SU-DHL-6 (cell line): ENCODE results near the gene CAPN13.

Source experiments
- H2AFZ ChIP-seq: fragments of 200-600 bp; sonication (generic); 2 replicates; pipeline ENCODE4 v1.6.1; 2014; ENCODE audit warnings: low read depth, mild to moderate bottlenecking, moderate library complexity, mixed read lengths, antibody characterized with exemption, low read length; ENCODE audit not compliant: severe bottlenecking
- H3F3A ChIP-seq: fragments of 200-600 bp; shearing (Covaris generic); 2 replicates; pipeline ENCODE4 v1.6.0; 2016; ENCODE audit warnings: antibody characterized with exemption, mild to moderate bottlenecking; ENCODE audit not compliant: insufficient read depth
- H3K27ac ChIP-seq: fragments of 200-600 bp; sonication (generic); 2 replicates; pipeline ENCODE4 v1.5.1; 2016; ENCODE audit warnings: low read depth, mild to moderate bottlenecking, low read length, moderate library complexity, mixed read lengths
- H3K27me3 ChIP-seq: fragments of 200-600 bp; sonication (generic), shearing (Covaris generic); 2 replicates; pipeline ENCODE4 v1.6.0; 2014; ENCODE audit warnings: mild to moderate bottlenecking, low read length
- H3K36me3 ChIP-seq: fragments of 200-600 bp; sonication (generic); 2 replicates; pipeline ENCODE4 v1.6.1; 2014; ENCODE audit warnings: mild to moderate bottlenecking, low read length, mixed read lengths
- H3K4me2 ChIP-seq: fragments of 300-600, 200-600 bp; shearing (Covaris generic), sonication (generic); 2 replicates; pipeline ENCODE4 v1.6.0; 2014; ENCODE audit warnings: low read length, low read depth, mild to moderate bottlenecking; ENCODE audit not compliant: poor library complexity, severe bottlenecking
- H3K4me3 ChIP-seq: fragments of 200-600 bp; sonication (generic); 2 replicates; pipeline ENCODE4 v1.5.1; 2014; ENCODE audit warnings: antibody characterized with exemption, low read length, mild to moderate bottlenecking, mixed read lengths; ENCODE audit not compliant: insufficient read depth, poor library complexity, severe bottlenecking
- H3K79me2 ChIP-seq: fragments of 200-600 bp; sonication (generic); 2 replicates; pipeline ENCODE4 v1.6.1; 2014; ENCODE audit warnings: mild to moderate bottlenecking, low read length, moderate library complexity; ENCODE audit not compliant: insufficient read depth
- H3K9ac ChIP-seq: fragments of 200-600 bp; sonication (generic); 2 replicates; pipeline ENCODE4 v1.7.0; 2014; ENCODE audit warnings: mild to moderate bottlenecking, low read length
- H3K9me2 ChIP-seq: fragments of 200-600 bp; sonication (generic); replicated peaks from 2 replicates; pipeline ENCODE4 v1.6.1; 2014; ENCODE audit warnings: low read length; ENCODE audit not compliant: insufficient read depth
- H3K9me3 ChIP-seq: fragments of 200-600 bp; sonication (generic); 2 replicates; pipeline ENCODE4 v1.6.1; 2014; ENCODE audit warnings: low read length, mixed read lengths; ENCODE audit not compliant: insufficient read depth
- H4K20me1 ChIP-seq: fragments of 200-600 bp; sonication (generic); 2 replicates; pipeline ENCODE4 v1.6.1; 2014; ENCODE audit warnings: low read depth, mild to moderate bottlenecking, antibody characterized with exemption, low read length, moderate library complexity, mixed read lengths
- CTCF ChIP-seq: fragments of 200-600 bp; sonication (generic); IDR thresholded peaks from one replicate; pipeline ENCODE4 v1.5.1; 2017; ENCODE audit warnings: antibody characterized with exemption, mild to moderate bottlenecking, low read length, moderate library complexity; ENCODE audit not compliant: insufficient read depth, poor library complexity, severe bottlenecking
- EZH2phosphoT487 ChIP-seq: fragments of 200-600 bp; sonication (generic), shearing (Covaris generic); conservative IDR thresholded peaks from 2 replicates; pipeline ENCODE4 v1.6.1; 2018; ENCODE audit warnings: mild to moderate bottlenecking, antibody characterized with exemption, low read length, moderate library complexity, mixed read lengths

The CAPN13 gene

GRCh38 chr2:30689496-30690125 is 117.6 kb downstream of the CAPN13 start:
- Histone ChIP-seq H3K4me2 (no peak overlapping the region), H3K79me2 (no peaks in the 10 kb centered on the region), H3K9me3 (no peaks in the 10 kb centered on the region), H3K4me3 (no peak overlapping the region), H3F3A (no peaks in the 10 kb centered on the region), H3K9me2 (no peaks in the 10 kb centered on the region), H3K9ac (no peak overlapping the region), H2AFZ (no peak overlapping the region), H3K36me3 (no peaks in the 10 kb centered on the region), H3K27ac (no peak overlapping the region), H4K20me1 (no peaks in the 10 kb centered on the region), H3K27me3 (no peaks in the 10 kb centered on the region)
- TF ChIP-seq EZH2phosphoT487 (no peak), CTCF (no peak)

DNA sequence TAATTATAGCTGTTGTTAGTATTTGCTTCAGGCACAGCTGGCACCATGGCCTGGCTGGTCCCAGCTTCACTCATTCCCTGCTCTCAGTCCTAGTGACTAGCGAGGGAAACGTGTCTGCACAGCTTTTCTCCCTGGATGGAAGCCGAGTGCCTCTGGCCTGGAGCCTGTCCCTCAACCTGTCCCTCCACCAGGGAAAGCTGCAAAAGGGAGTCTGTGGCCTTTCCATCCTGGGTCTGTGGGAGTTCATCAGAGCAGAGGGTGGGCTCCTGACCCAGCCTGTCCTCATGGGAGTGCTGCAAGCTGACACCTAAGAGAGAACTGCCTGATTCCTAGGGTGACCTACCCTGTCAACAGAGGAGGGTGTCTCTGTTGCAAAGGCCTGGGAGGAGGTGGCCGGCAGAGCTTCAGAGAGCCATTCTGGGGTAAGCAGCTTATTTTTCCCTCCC is 118.3 kb downstream of the CAPN13 start:
- Histone ChIP-seq H3K79me2 (no peaks in the 10 kb centered on the region), H3K9me2 (no peaks in the 10 kb centered on the region), H3F3A (no peaks in the 10 kb centered on the region), H3K4me3 (no peak overlapping the region), H3K36me3 (no peaks in the 10 kb centered on the region), H3K4me2 (no peak overlapping the region), H3K27ac (no peak overlapping the region), H3K27me3 (no peaks in the 10 kb centered on the region), H3K9ac (no peak overlapping the region), H4K20me1 (no peaks in the 10 kb centered on the region), H2AFZ (no peak overlapping the region), H3K9me3 (no peaks in the 10 kb centered on the region)
- TF ChIP-seq EZH2phosphoT487 (no peak), CTCF (no peak)

GRCh38 chr2:30686669-30687068 is 120.6 kb downstream of the CAPN13 start:
- H3K36me3 ChIP-seq, result no peaks in the 10 kb centered on the region
- TF ChIP-seq EZH2phosphoT487 (no peak), CTCF (no peak)
- H3K9ac ChIP-seq, result no peak overlapping the region
- no peak overlapping the region for H3K27ac ChIP-seq
- no peaks in the 10 kb centered on the region for H3K79me2 ChIP-seq
- no peaks in the 10 kb centered on the region for H4K20me1 ChIP-seq
- no peaks in the 10 kb centered on the region for H3F3A ChIP-seq
- H2AFZ ChIP-seq, result no peak overlapping the region
- no peaks in the 10 kb centered on the region for H3K9me3 ChIP-seq
- no peak overlapping the region for H3K4me2 ChIP-seq
- H3K27me3 ChIP-seq, result no peaks in the 10 kb centered on the region
- no peaks in the 10 kb centered on the region for H3K9me2 ChIP-seq
- H3K4me3 ChIP-seq, result no peak overlapping the region
